K562 (cell line): Measurements from ENCODE around the gene LZTR1.

Source experiments
- CEBPG ChIP-seq, 3 experiments: fragments of 200-800 bp in 1 of 3; sonication (Bioruptor generic) in 1 of 3; sonication (generic) in 1 of 3; formaldehyde crosslinking in 1 of 3; IDR thresholded peaks in 2 of 3; conservative IDR thresholded peaks in 1 of 3; 2 replicates each; pipeline versions ENCODE4 v1.6.1 to v1.8.0; 2016 to 2022; ENCODE audit warnings: missing compliant biosample characterization in 2 of 3, missing genetic modification characterization in 2 of 3, mild to moderate bottlenecking in 1 of 3, missing genetic modification reagents in 1 of 3
- ILF3 ChIP-seq: fragments of 450-650 bp; IDR thresholded peaks from 2 replicates; pipeline ENCODE4 v1.6.1; 2018; ENCODE audit warnings: antibody characterized with exemption, mild to moderate bottlenecking, moderate library complexity, borderline replicate concordance
- JUN ChIP-seq, 2 experiments: sonication (generic) in 1 of 2; formaldehyde crosslinking in 1 of 2; IDR thresholded peaks; 2 replicates each; pipeline versions ENCODE4 v1.6.1 to v1.8.0; 2012 to 2022; ENCODE audit warnings: borderline replicate concordance in 2 of 2, mild to moderate bottlenecking in 2 of 2, improper control_type of control experiment in 1 of 2, low read depth in 1 of 2, low read length in 1 of 2, missing genetic modification reagents in 1 of 2
- KAT8 ChIP-seq: fragments of 450-650 bp; IDR thresholded peaks from 2 replicates; pipeline ENCODE4 v1.6.1; 2016; ENCODE audit warnings: low read depth, mild to moderate bottlenecking
- SPI1 ChIP-seq: IDR thresholded peaks from 2 replicates; pipeline ENCODE4 v1.6.1; 2011; ENCODE audit warnings: low read depth, low read length, control low read depth, borderline replicate concordance
- TOE1 ChIP-seq, 2 experiments: fragments of 450-650 bp in 1 of 2; sonication (generic) in 1 of 2; formaldehyde crosslinking in 1 of 2; IDR thresholded peaks; 2 replicates each; pipeline versions ENCODE4 v1.7.1 to v1.8.0; 2016 to 2022; ENCODE audit warnings: borderline replicate concordance in 2 of 2, mild to moderate bottlenecking in 2 of 2, antibody characterized with exemption in 1 of 2, inconsistent platforms in 1 of 2, low read depth in 1 of 2, missing genetic modification reagents in 1 of 2, moderate library complexity in 1 of 2
- TF ChIP-seq, protein P1 (sequence below): fragments of 450-650 bp; IDR thresholded peaks from 2 replicates; pipeline ENCODE4 v1.6.1; 2016; ENCODE audit warnings: missing biosample characterization, missing genetic modification characterization

DNA sequence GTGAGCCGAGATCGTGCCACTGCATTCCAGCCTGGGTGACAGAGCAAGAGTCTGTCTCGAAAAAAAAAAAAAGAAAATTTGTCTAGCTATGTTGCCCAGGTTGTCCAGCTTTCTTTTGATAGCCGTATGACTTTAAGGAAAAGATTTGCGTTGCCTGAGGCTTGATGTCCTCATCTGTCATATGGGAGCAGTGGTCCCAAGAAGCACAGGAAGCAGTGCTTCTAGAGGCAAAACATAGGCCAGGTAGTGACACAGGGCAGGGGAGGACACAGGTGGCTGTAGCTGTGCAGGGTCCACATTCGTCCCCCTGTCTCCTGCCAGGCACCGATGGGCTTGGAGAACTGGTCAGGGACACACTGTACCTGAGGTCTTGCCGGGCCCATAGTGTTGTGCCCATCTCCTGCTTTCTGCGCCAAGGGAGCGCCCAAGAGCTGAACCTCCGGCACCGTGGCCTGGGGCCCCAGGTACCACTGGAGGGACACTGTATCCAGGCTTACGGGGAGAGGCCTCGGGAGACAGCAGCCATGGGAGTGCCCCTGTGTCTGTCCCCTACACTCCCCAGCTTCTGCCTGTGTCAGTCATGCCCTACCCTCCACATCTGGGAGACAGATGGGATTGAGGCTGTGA lies 65.1 kb downstream of the LZTR1 start:
- no peak for TF ChIP-seq TOE1 (IDR thresholded peaks at IDR 0.05; ENCODE audit: borderline replicate concordance)
- no peak for TF ChIP-seq TOE1 (CRISPR knock-in tag; IDR thresholded peaks at IDR 0.05; ENCODE audit: borderline replicate concordance, low read depth)
- no peak for TF ChIP-seq CEBPG (CRISPR knock-in tag; IDR thresholded peaks at IDR 0.05)
- TF ChIP-seq CEBPG (tag; conservative IDR thresholded peaks at IDR 0.05 in 1 of 2, IDR thresholded peaks at IDR 0.05 in 1 of 2): no peak
- TF ChIP-seq SPI1: no peak
- no peak for TF ChIP-seq KAT8
- TF ChIP-seq JUN (IDR thresholded peaks at IDR 0.05; ENCODE audit: borderline replicate concordance, low read depth, low read length): no peak
- TF ChIP-seq JUN (CRISPR knock-in tag; IDR thresholded peaks at IDR 0.05; ENCODE audit: borderline replicate concordance): no peak
- no peak for TF ChIP-seq ILF3
- TF ChIP-seq, protein P1, sequence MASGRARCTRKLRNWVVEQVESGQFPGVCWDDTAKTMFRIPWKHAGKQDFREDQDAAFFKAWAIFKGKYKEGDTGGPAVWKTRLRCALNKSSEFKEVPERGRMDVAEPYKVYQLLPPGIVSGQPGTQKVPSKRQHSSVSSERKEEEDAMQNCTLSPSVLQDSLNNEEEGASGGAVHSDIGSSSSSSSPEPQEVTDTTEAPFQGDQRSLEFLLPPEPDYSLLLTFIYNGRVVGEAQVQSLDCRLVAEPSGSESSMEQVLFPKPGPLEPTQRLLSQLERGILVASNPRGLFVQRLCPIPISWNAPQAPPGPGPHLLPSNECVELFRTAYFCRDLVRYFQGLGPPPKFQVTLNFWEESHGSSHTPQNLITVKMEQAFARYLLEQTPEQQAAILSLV (tag): no peak
